Glomerular endothelial cell (primary cell): Measurements from ENCODE around the gene MAPK14. TPM values are rescaled to one million over a fixed set of nuclear protein-coding genes. Genes with fewer than 3 reads are reported as not detected.

Experiments used
- DNase-seq: peaks from one replicate; pipeline ENCODE4 v3.0.0-alpha.2; 2011; ENCODE audit warnings: low read depth, low spot score; ENCODE audit errors: extremely low read depth
- total RNA-seq: library from RNA; depleted of rRNA; stranded (reverse); fragments of >200 nt; gene quantifications from 2 replicates; pipeline ENCODE4 v1.2.3, GENCODE V29; 2015

MAPK14 gene
- total RNA-seq, 1 donor from 2014 or later, result 46.1 TPM

- DNase-seq, result no peak
These were observed 70.8 kb downstream of the MAPK14 start for GRCh38 chr6:36098253-36098919.

- DNase-seq, result no peak
These were observed 71.5 kb downstream of the MAPK14 start for GRCh38 chr6:36098920-36099647.

- DNase-seq, result no peak
These were observed 72.4 kb downstream of the MAPK14 start for GRCh38 chr6:36099869-36100483.

- no peak for DNase-seq
These were observed 74.1 kb downstream of the MAPK14 start for GRCh38 chr6:36101691-36102090.

- no peak for DNase-seq
These were observed 75.2 kb downstream of the MAPK14 start for GRCh38 chr6:36102853-36103252.

GRCh38 chr6:36104836-36105235 is 77.2 kb downstream of the MAPK14 start:
- DNase-seq, result no peak

GRCh38 chr6:36109092-36109491 is 81.5 kb downstream of the MAPK14 start:
- no peak for DNase-seq

- DNase-seq, result no peak
These were observed 82.4 kb downstream of the MAPK14 start for GRCh38 chr6:36110050-36110449.

- DNase-seq, result no peak
These were observed 83.3 kb downstream of the MAPK14 start for GRCh38 chr6:36110863-36111262.

- no peak for DNase-seq
These were observed 83.9 kb downstream of the MAPK14 start for GRCh38 chr6:36111526-36111925.

- no peak for DNase-seq
These were observed 85.4 kb downstream of the MAPK14 start for GRCh38 chr6:36113049-36113448.

- DNase-seq, result no peak
These were observed 86.1 kb downstream of the MAPK14 start for GRCh38 chr6:36113703-36114102.

- DNase-seq, result no peak
These were observed 87.3 kb downstream of the MAPK14 start for GRCh38 chr6:36114798-36115408.

GRCh38 chr6:36115412-36115811 is 87.8 kb downstream of the MAPK14 start:
- no peak for DNase-seq

GRCh38 chr6:36116066-36116864 is 88.7 kb downstream of the MAPK14 start:
- no peak for DNase-seq

- no peak for DNase-seq
These were observed 89.3 kb downstream of the MAPK14 start for GRCh38 chr6:36116943-36117342.

GRCh38 chr6:36117658-36118549 is 90.3 kb downstream of the MAPK14 start:
- DNase-seq, result no peak

GRCh38 chr6:36118550-36119107 is 91.0 kb downstream of the MAPK14 start:
- DNase-seq, result no peak

- no peak for DNase-seq
These were observed 91.6 kb downstream of the MAPK14 start for GRCh38 chr6:36119209-36119608.
